ENCODE data around the gene FOXN3.

- no peak for TF ChIP-seq CTCF (IDR thresholded peaks at IDR 0.05)
- no peak for TF ChIP-seq ZFX (IDR thresholded peaks at IDR 0.05; ENCODE audit: borderline replicate concordance)
These were observed 282.4 kb downstream of the FOXN3 start for GRCh38 chr14:89134640-89135039.

All from 22Rv1 (cell line).